ENCODE measurements around the gene SLC2A4RG.
"Not testable (repeated sequence)": the region's sequence is repeated elsewhere in the genome, so short reads cannot be mapped to it uniquely, and the experiment has no call there.

Gene SLC2A4RG

GRCh38 chr20:63755933-63756647 is 16.5 kb downstream of the SLC2A4RG start:
- no peak for DNase-seq

DNA sequence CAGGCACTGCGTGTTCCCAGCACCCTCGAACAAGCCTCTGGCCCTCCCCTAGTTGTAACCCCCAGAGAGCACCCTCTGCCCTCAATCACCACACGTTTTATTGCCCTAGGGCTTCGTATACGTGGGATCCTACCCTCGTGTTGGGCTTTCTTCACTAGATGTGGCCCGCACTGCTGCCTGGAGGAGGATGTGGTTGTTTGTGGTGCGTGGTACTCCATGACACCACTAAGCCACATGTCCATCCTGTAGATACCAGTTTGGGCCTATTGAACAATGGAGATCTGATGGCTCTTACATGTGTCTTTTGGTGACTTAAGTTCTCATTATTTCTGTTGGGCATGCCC is 17.0 kb downstream of the SLC2A4RG start:
- DNase-seq: no peak

- no peak for DNase-seq
Measured at GRCh38 chr20:63758152-63758551, 18.6 kb downstream of the SLC2A4RG start.

GRCh38 chr20:63759377-63759901 is 19.9 kb downstream of the SLC2A4RG start:
- DNase-seq: no peak

DNA sequence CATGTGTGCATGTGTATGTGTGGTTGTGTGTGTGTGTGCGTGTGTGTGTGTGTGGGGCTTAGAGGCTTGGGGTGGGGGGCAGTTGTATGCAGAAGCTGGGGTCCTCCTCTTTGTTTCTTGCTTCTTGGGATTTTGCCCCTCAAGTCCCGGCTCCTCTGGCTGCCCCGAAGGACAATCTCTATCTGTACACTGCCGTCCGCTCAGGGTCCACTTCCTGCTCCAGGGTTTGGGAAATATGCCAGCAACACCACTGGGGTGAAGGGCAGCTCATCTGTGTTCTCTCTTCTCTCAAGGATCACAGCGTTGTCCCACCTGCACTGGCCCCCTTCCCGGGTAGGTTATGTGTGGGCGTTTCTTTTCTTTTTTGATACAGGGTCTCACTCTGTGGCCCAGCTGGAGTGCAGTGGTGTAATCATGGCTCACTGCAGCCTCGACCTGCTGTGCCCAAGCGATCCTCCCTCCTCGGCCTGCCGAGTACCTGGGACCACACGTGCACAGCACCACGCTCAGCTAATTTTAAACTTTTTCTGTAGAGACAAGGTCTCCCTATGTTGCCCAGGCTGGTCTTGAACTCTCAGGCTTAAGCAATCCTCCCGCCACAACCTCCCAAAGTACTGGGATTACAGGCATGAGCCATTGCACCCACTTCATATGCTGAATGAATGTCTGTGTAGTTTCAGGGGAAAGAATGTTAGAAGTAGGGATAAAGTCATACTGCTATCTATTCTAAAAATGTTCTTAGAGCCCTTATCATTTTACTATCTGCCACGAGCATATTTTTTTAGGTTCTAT is 25.7 kb downstream of the SLC2A4RG start:
- DNase-seq: no peak

- no peak for DNase-seq
Measured at GRCh38 chr20:63765902-63766301, 26.3 kb downstream of the SLC2A4RG start.

DNA sequence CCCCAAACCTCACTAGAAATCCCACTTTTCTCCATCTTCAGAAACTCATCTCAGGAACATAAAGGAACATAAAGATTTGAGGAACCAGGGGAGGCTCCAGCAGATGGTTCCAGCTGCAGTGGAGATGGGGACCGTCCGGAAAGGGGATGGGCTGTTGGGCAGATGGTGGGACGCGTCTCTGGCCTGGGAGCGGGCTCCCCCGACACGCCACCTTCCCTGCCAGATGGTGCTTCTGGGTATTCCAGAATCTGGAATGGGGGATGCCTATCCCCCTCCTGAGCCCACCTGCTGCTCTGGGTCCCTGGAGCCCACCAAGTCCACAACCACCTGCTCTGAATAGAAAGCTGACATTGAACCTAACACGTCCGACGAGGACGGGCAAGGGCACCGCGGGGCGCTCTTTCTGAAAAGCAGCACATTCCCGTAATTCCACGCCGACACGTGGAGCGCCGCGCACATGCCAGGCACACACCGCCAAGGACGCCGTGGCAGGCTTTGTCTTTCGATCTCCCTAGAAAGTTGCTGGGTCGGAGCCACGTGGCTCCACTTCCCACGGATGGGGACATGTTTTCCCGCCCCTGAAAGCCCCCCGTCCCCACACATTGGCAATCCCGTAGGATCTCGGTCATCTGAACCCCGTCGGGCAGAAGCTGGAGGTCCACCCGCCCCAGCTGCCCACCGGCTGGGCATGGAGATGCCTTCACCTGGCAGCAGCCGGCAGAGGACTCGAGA is 27.3 kb downstream of the SLC2A4RG start:
- no peak for DNase-seq

- no peak for DNase-seq
Measured at GRCh38 chr20:63767456-63767855, 27.9 kb downstream of the SLC2A4RG start.

DNA sequence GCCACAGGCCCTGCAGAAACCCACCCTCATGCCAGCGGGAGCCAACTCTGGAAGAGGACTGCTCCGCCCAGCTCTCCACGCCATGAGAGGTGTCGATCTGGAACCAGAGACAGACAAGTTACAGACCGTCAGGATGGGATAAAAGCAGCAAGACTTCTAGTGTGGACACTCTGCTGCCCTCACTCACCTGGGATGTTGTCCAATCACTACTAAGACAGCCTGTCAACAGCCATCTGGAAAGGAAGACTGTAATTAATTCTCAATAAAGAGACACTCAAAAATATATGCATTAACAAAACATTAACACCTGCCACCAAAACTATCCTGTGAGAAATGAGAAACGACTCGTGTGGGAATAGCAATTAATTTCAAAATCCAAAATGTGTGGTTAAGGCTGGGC is 28.3 kb downstream of the SLC2A4RG start:
- DNase-seq: no peak

GRCh38 chr20:63768591-63769515 is 29.3 kb downstream of the SLC2A4RG start:
- DNase-seq: no peak

DNA sequence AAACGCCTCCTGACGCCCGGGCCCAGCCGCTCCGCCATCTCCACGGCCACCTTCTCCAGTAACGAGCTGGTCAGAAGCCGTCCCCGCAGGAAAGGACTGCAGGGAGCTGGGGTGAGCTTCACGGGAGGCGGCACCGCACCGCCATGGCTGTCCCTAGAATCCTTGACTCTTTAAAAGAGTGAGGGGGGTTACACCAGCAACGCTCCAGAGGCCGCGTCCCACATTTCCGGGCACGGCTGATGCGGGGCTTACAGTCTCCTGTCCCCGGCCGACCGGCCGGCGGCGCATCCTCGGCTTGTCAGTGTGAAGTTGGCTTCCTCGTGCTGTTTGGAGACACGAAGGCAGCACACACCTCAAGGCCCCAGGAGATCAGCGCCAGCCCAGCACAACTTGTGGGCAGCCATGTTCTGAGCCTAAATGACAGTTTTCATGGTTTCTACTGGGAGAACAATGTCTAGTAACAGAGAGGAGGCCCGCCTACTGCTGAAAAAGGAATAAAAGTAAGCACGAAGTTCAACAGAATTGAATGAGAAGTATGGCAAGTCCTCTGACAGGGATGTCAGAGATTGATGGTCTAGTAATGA is 30.4 kb downstream of the SLC2A4RG start:
- no peak for DNase-seq

DNA sequence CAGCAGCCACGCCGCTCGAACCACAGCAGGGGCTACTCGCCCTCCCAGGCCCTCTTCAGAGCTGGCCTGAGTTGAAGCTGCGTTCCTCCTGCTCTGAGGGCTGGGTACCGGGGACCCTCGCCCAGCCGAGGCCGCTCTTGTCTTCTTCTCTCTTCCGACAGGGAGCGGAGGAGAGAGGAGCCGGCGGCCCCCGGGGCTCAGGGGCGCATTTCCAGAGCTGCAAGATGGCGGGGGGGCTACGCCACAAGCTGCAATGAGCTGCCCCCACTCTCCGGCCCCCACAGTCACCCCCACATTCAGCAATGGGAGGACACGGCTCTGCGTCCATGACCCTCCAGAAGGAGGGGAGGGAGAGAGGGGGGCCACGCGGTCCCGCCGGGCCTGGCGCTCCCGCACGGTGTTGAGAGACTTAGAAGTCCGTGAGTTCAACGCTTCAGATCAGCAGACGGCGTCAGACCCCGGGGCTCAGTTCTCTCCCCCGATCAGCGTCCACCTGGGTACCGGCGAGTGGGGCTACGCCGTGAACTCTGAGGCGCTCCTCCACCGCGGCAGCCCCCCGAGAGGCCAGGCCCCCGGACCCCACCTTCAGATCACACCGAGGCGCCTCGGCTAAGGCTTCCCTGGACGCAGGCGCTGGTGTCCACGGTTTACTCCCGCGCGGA is 31.6 kb downstream of the SLC2A4RG start:
- no peak for DNase-seq

DNA sequence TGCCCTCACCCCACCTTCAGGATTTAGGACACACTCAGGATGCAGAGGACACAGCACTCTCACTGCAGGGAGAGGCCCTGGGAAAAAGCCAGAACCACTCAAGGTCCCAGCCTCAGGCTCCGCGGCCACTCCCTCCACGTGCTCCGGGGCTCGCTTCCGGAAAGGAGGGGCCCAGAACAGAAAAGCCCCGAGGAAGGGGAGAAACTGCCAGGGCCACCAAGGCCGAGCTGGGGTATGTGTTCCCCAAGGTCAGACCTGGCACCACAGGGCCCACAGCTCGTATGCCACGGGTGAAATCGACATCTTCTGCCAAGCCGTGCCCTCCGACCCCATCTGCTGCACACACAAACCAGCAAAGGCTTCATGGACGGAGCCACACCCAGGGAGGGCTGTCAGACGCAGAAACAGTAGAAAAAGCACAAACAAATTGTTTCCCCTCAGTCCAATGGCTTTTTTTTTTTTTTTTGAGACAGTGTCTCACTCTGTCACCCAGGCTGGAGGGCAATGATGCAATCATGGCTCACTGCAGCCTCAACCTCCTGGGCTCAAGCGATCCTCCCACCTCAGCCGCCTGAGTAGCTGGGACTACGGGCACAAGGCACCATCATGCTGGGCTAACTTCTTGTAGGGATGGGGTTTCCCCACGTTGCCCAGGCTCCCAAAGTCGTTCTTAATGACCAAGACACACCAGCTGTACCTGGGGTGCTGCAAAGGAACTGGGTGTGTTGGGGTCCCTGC is 33.4 kb downstream of the SLC2A4RG start:
- DNase-seq: no peak

- no peak for DNase-seq
Measured at GRCh38 chr20:63773571-63774241, 34.1 kb downstream of the SLC2A4RG start.

- DNase-seq: no peak
Measured at GRCh38 chr20:63774306-63774705, 34.7 kb downstream of the SLC2A4RG start.

DNA sequence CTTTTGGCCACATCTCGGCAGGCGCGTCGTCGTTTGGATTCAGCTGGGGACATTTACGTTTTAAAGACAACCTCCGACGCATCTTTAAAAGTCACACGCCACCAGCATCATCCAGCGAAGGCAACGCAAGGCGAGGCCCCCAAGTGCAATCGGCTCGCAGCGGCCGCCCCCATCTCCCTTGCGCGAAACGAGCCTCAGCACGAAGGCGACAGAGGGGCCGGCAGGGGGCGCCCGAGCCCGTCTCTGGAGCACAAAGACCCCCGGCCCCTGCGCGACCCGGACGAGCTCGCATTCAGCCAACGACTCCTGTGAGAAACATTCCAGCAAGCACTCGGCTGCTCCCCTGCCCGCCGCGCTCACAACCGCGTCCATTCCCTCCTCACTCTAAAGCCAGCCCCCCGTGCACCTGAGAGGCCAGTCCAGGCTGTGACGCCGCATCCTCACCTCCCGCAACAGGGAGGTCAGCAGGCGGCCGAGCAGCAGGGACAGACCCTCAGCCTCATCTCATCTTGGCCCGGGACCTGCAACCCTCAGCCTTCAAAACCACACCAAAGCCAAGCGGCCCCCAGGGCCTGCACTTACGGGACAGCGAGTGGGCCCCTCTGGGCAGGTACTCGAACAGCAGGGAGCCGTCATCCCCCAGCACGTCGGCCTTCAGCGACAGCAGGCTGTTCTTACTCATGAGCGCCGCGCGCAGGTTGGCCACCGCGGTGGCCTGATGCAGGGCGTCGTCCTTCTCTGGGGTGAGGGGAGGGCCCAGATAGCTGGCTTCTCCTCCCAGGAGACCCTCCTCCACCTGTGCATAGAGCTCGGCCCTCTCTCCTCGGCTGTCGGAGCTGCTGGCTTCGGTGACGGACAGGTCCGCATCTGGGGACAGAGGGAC is 35.8 kb downstream of the SLC2A4RG start:
- no peak for DNase-seq

GRCh38 chr20:63776875-63777274 is 37.3 kb downstream of the SLC2A4RG start:
- not testable (repeated sequence) for DNase-seq

DNA sequence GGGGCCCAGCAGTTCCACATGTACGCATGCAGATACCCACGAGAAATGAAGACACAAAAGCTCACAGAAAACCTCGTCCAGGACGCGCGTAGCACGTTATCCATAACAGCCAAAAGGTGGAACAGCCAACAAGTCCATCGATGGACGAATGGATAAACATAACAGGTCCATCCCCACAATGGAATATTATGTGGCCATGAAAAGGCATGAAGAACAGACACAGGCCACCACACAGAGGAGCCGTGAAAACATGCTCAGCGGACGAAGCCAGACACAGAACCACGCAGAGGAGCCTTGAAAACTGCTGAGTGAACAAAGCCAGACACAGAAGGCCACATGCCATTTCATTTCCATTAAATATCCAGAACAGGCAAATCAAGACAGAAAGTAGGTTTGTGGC is 38.0 kb downstream of the SLC2A4RG start:
- DNase-seq: no peak

Measured in NCI-H2227 treated with DMSO at 0.1 percent for 48 hours (cell line).